Neural cell (in vitro differentiated cells): ENCODE results near the gene UNK. TPM values are rescaled to one million over a fixed set of nuclear protein-coding genes. Genes with fewer than 3 reads are reported as not detected.

Source experiments
- H2AFZ ChIP-seq: fragments of 200-600, 300-800 bp; sonication (generic), shearing (Covaris generic); 2 replicates; pipeline ENCODE4 v1.6.0; 2014; ENCODE audit warnings: low read depth, mild to moderate bottlenecking, antibody characterized with exemption, low read length, moderate library complexity
- H3F3A ChIP-seq: fragments of 200-600 bp; shearing (Covaris generic); 2 replicates; pipeline ENCODE4 v1.6.1; 2016; ENCODE audit warnings: mild to moderate bottlenecking, moderate library complexity, mixed read lengths, antibody characterized with exemption, low read length; ENCODE audit not compliant: insufficient read depth, poor library complexity, severe bottlenecking
- H3K27ac ChIP-seq: fragments of 200-600, 300-800 bp; sonication (generic), shearing (Covaris generic); 2 replicates; pipeline ENCODE4 v1.5.1; 2014; ENCODE audit warnings: mild to moderate bottlenecking, low read length, moderate library complexity
- H3K27me3 ChIP-seq: fragments of 300-800, 200-600 bp; sonication (generic), shearing (Covaris generic); 2 replicates; pipeline ENCODE4 v1.6.0; 2014; ENCODE audit warnings: mild to moderate bottlenecking, low read depth, low read length, moderate library complexity; ENCODE audit not compliant: insufficient read depth
- H3K36me3 ChIP-seq: fragments of 300-800, 200-600 bp; sonication (generic), shearing (Covaris generic); 2 replicates; pipeline ENCODE4 v1.5.1; 2014; ENCODE audit warnings: mild to moderate bottlenecking, antibody characterized with exemption, low read length, moderate library complexity; ENCODE audit not compliant: insufficient read depth
- H3K4me2 ChIP-seq: fragments of 300-800, 200-600 bp; sonication (generic), shearing (Covaris generic); 2 replicates; pipeline ENCODE4 v1.6.0; 2014; ENCODE audit warnings: mild to moderate bottlenecking, low read length
- H3K4me3 ChIP-seq: fragments of 300-800, 200-600 bp; sonication (generic), shearing (Covaris generic); 2 replicates; pipeline ENCODE4 v1.5.1; 2014; ENCODE audit warnings: mild to moderate bottlenecking, low read length, moderate library complexity
- H3K79me2 ChIP-seq: fragments of 200-600 bp; shearing (Covaris generic); replicated peaks from 2 replicates; pipeline ENCODE4 v1.6.0; 2014; ENCODE audit warnings: mild to moderate bottlenecking, low read length, moderate library complexity; ENCODE audit not compliant: insufficient read depth
- H3K9ac ChIP-seq: fragments of 300-800, 200-600 bp; sonication (generic), shearing (Covaris generic); 2 replicates; pipeline ENCODE4 v1.6.1; 2016; ENCODE audit warnings: mild to moderate bottlenecking, low read length, mixed read lengths
- H3K9me2 ChIP-seq: fragments of 200-600 bp; shearing (Covaris generic); 2 replicates; pipeline ENCODE4 v1.6.1; 2016; ENCODE audit warnings: mild to moderate bottlenecking, low read length, mixed read lengths; ENCODE audit not compliant: insufficient read depth
- H3K9me3 ChIP-seq: fragments of 200-600, 300-800 bp; sonication (generic), shearing (Covaris generic); 2 replicates; pipeline ENCODE4 v1.6.1; 2016; ENCODE audit warnings: mild to moderate bottlenecking, mixed run types, low read length, moderate library complexity, mixed read lengths
- H4K20me1 ChIP-seq: fragments of 200-600 bp; shearing (Covaris generic); 2 replicates; pipeline ENCODE4 v1.6.1; 2016; ENCODE audit warnings: mild to moderate bottlenecking, mixed run types; ENCODE audit not compliant: insufficient read depth
- CTCF ChIP-seq: fragments of 450-650 bp; IDR thresholded peaks from 2 replicates; pipeline ENCODE4 v1.5.1; 2014; ENCODE audit warnings: antibody characterized with exemption, mild to moderate bottlenecking, moderate library complexity; ENCODE audit not compliant: poor library complexity, severe bottlenecking
- EP300 ChIP-seq: fragments of 450-650 bp; conservative IDR thresholded peaks from 2 replicates; pipeline ENCODE4 v1.6.1; 2014; ENCODE audit warnings: antibody characterized with exemption, mild to moderate bottlenecking, moderate library complexity; ENCODE audit not compliant: poor library complexity, severe bottlenecking
- EZH2 ChIP-seq: fragments of 200-600, 300-800 bp; shearing (Covaris generic), sonication (generic); IDR thresholded peaks from 2 replicates; pipeline ENCODE4 v1.6.1; 2014; ENCODE audit warnings: antibody characterized with exemption, low read length, borderline replicate concordance, mild to moderate bottlenecking; ENCODE audit not compliant: insufficient read depth, poor library complexity, severe bottlenecking
- MXI1 ChIP-seq: fragments of 450-650 bp; conservative IDR thresholded peaks from 2 replicates; pipeline ENCODE4 v1.6.1; 2014; ENCODE audit warnings: antibody characterized with exemption, mild to moderate bottlenecking; ENCODE audit not compliant: poor library complexity, severe bottlenecking
- POLR2AphosphoS5 ChIP-seq: IDR thresholded peaks from 2 replicates; pipeline ENCODE4 v1.6.1; 2012
- RAD21 ChIP-seq: fragments of 450-650 bp; conservative IDR thresholded peaks from 2 replicates; pipeline ENCODE4 v1.6.1; 2014; ENCODE audit warnings: antibody characterized with exemption, mild to moderate bottlenecking, moderate library complexity
- REST ChIP-seq: IDR thresholded peaks from 2 replicates; pipeline ENCODE4 v1.6.1; 2012; ENCODE audit warnings: borderline replicate concordance
- SMC3 ChIP-seq: fragments of 450-650 bp; conservative IDR thresholded peaks from 2 replicates; pipeline ENCODE4 v1.6.1; 2014; ENCODE audit warnings: antibody characterized with exemption, mild to moderate bottlenecking, moderate library complexity; ENCODE audit not compliant: poor library complexity
- TAF1 ChIP-seq: IDR thresholded peaks from 2 replicates; pipeline ENCODE4 v1.6.1; 2012; ENCODE audit warnings: low read depth
- polyA plus RNA-seq: library from polyadenylated mRNA; depleted of rRNA; stranded (reverse); fragments of >200 nt; gene quantifications from 2 replicates; pipeline ENCODE4 v1.2.3, GENCODE V29; 2014

Gene UNK
- polyA plus RNA-seq, 1 donor from 2014 or later = 29.9 TPM

- Histone ChIP-seq H4K20me1 (no peaks in the 10 kb centered on the region), H3K27ac (no peak overlapping the region), H3K9me2 (no peaks in the 10 kb centered on the region), H3K27me3 (no peaks in the 10 kb centered on the region), H3K9me3 (no peaks in the 10 kb centered on the region), H2AFZ (no peak overlapping the region), H3K36me3 (no peaks in the 10 kb centered on the region), H3K4me2 (no peak overlapping the region), H3F3A (no peaks in the 10 kb centered on the region), H3K4me3 (no peak overlapping the region), H3K9ac (no peak overlapping the region), H3K79me2 (no peaks in the 10 kb centered on the region)
- TF ChIP-seq MXI1 (no peak), POLR2AphosphoS5 (no peak), TAF1 (no peak), SMC3 (no peak), EP300 (no peak), RAD21 (no peak)
Observed at GRCh38 chr17:75738218-75738802, 46.3 kb upstream of the UNK start.

GRCh38 chr17:75739174-75739573 lies 45.4 kb upstream of the UNK start:
- Histone ChIP-seq H3K79me2 (no peaks in the 10 kb centered on the region), H3K4me2 (no peak overlapping the region), H2AFZ (no peak overlapping the region), H3K4me3 (no peak overlapping the region), H3K9me3 (no peaks in the 10 kb centered on the region), H3K9ac (no peak overlapping the region), H3F3A (no peaks in the 10 kb centered on the region), H3K27me3 (no peaks in the 10 kb centered on the region), H3K36me3 (no peaks in the 10 kb centered on the region), H4K20me1 (no peaks in the 10 kb centered on the region), H3K27ac (no peak overlapping the region), H3K9me2 (no peaks in the 10 kb centered on the region)
- no peak for TF ChIP-seq REST
- TF ChIP-seq SMC3 = no peak
- no peak for TF ChIP-seq CTCF
- no peak for TF ChIP-seq EP300
- no peak for TF ChIP-seq TAF1
- TF ChIP-seq RAD21 = no peak
- no peak for TF ChIP-seq MXI1
- no peak for TF ChIP-seq POLR2AphosphoS5
- TF ChIP-seq EZH2 = no peak
